Smooth muscle cell (in vitro differentiated cells): Measurements from ENCODE around the gene FHIT. TPM values are rescaled to one million over a fixed set of nuclear protein-coding genes. Genes with fewer than 3 reads are reported as not detected.
A peak's percentile ranks its signal among the peaks of the same experiment; 100 is the strongest.

ENCODE experiments used
- DNase-seq: peaks from one replicate; lab custom pipeline; 2025; ENCODE audit not compliant: unreplicated experiment; lab: John Stamatoyannopoulos, UW
- H2AFZ ChIP-seq: fragments of 200-600 bp; sonication (generic); 2 replicates; pipeline ENCODE4 v1.6.0; 2016; ENCODE audit warnings: antibody characterized with exemption, low read depth, mild to moderate bottlenecking
- H3F3A ChIP-seq: fragments of 200-600 bp; sonication (generic); 2 replicates; pipeline ENCODE4 v1.6.0; 2017; ENCODE audit warnings: antibody characterized with exemption, low read depth
- H3K27ac ChIP-seq: fragments of 200-600 bp; sonication (generic); 2 replicates; pipeline ENCODE4 v1.5.1; 2016; ENCODE audit warnings: low read depth, mild to moderate bottlenecking
- H3K27me3 ChIP-seq: fragments of 200-600 bp; sonication (generic); 2 replicates; pipeline ENCODE4 v1.6.1; 2016; ENCODE audit warnings: low read depth, mild to moderate bottlenecking
- H3K36me3 ChIP-seq: fragments of 200-600 bp; sonication (generic); 2 replicates; pipeline ENCODE4 v1.5.1; 2016; ENCODE audit warnings: low read depth
- H3K4me1 ChIP-seq: fragments of 200-600 bp; sonication (generic); 2 replicates; pipeline ENCODE4 v1.5.1; 2016; ENCODE audit warnings: low read depth
- H3K4me2 ChIP-seq: fragments of 200-600 bp; sonication (generic); 2 replicates; pipeline ENCODE4 v1.6.0; 2016; ENCODE audit warnings: mild to moderate bottlenecking
- H3K4me3 ChIP-seq: fragments of 200-600 bp; sonication (generic); 2 replicates; pipeline ENCODE4 v1.5.1; 2016; ENCODE audit warnings: mild to moderate bottlenecking
- H3K79me2 ChIP-seq: fragments of 200-600 bp; sonication (generic); 2 replicates; pipeline ENCODE4 v1.6.0; 2016; ENCODE audit warnings: low read depth, mild to moderate bottlenecking
- H3K9ac ChIP-seq: fragments of 200-600 bp; sonication (generic); 2 replicates; pipeline ENCODE4 v1.6.0; 2016; ENCODE audit warnings: low read depth
- H3K9me3 ChIP-seq: fragments of 200-600 bp; sonication (generic); replicated peaks from 2 replicates; pipeline ENCODE4 v1.5.1; 2016; ENCODE audit warnings: low read depth
- H4K20me1 ChIP-seq: fragments of 200-600 bp; sonication (generic); 2 replicates; pipeline ENCODE4 v1.6.0; 2016; ENCODE audit warnings: low read depth
- CTCF ChIP-seq: fragments of 200-600 bp; sonication (generic); IDR thresholded peaks from 2 replicates; pipeline ENCODE4 v1.5.1; 2017; ENCODE audit warnings: borderline replicate concordance, mild to moderate bottlenecking, antibody characterized with exemption; ENCODE audit not compliant: insufficient read depth, poor library complexity, severe bottlenecking
- WGBS: methylation state at CpG from one replicate; pipeline ENCODE4 v1.1.7; 2016; ENCODE audit warnings: low lambda C conversion rate; 5-methylcytosine and 5-hydroxymethylcytosine counted together
- polyA plus RNA-seq: library from polyadenylated mRNA; unstranded; fragments of >200 nt; fragmentation: Nextera tagmentation; extraction: Ambion mirVana; gene quantifications from 2 replicates; pipeline ENCODE4 v1.2.1, GENCODE V29; 2016
- total RNA-seq: library from RNA; depleted of rRNA; stranded (reverse); fragments of >200 nt; gene quantifications from 2 replicates; pipeline ENCODE4 v1.2.3, GENCODE V29; 2014

Gene FHIT
- total and polyA plus RNA-seq, 2 experiments from 2014 or later, result 5.9 to 6.7 TPM

GRCh38 chr3:59766200-59766872 is 1484.9 kb downstream of the FHIT start:
- WGBS, result 27% methylated on average over 6 of the region's 6 CpGs
- peaks cover 8% of the 10 kb centered on the region for H3K4me1 ChIP-seq
- peak overlapping the region; percentile 38 for H3K4me2 ChIP-seq
- H3K4me3 ChIP-seq, result no peak overlapping the region
- peaks cover 17% of the 10 kb centered on the region for H3F3A ChIP-seq
- peak overlapping the region; percentile 30 for H3K9ac ChIP-seq
- DNase-seq, result no peak
- H3K9me3 ChIP-seq, result no peaks in the 10 kb centered on the region
- H2AFZ ChIP-seq, result no peak overlapping the region
- no peaks in the 10 kb centered on the region for H3K36me3 ChIP-seq
- H3K79me2 ChIP-seq, result no peaks in the 10 kb centered on the region
- no peaks in the 10 kb centered on the region for H3K27me3 ChIP-seq
- TF ChIP-seq CTCF, result no peak
- H4K20me1 ChIP-seq, result no peaks in the 10 kb centered on the region
- H3K27ac ChIP-seq, result peak overlapping the region; percentile 85

DNA sequence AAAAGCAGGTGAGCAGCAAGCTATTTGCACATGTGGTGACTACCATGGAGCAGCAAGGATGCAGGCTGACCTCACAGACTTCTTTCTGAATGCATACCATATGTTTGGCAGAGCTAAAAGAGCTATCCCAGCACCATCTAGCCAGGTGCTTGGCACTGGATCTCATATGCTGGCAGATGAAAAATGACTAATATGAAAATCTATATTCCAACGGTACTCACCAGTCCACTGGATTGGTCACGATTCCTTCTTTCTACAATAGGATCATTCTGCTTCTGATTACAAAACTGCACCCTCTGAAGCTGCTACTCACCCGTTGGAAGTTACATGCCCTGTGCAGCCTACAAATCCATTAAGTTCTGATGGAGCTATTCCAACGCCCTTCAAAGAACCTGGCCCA is 1487.1 kb downstream of the FHIT start:
- no peaks in the 10 kb centered on the region for H3K36me3 ChIP-seq
- H3K4me2 ChIP-seq, result no peak overlapping the region
- TF ChIP-seq CTCF, result no peak
- H3K9me3 ChIP-seq, result no peaks in the 10 kb centered on the region
- peaks cover 12% of the 10 kb centered on the region for H3F3A ChIP-seq
- no peak overlapping the region for H3K9ac ChIP-seq
- H3K4me3 ChIP-seq, result no peak overlapping the region
- no peaks in the 10 kb centered on the region for H4K20me1 ChIP-seq
- no peak overlapping the region for H2AFZ ChIP-seq
- peaks cover 8% of the 10 kb centered on the region for H3K4me1 ChIP-seq
- no peaks in the 10 kb centered on the region for H3K27me3 ChIP-seq
- H3K27ac ChIP-seq, result no peak overlapping the region
- no peaks in the 10 kb centered on the region for H3K79me2 ChIP-seq
- no peak for DNase-seq
- 97% methylated on average over 4 of the region's 4 CpGs for WGBS

DNA sequence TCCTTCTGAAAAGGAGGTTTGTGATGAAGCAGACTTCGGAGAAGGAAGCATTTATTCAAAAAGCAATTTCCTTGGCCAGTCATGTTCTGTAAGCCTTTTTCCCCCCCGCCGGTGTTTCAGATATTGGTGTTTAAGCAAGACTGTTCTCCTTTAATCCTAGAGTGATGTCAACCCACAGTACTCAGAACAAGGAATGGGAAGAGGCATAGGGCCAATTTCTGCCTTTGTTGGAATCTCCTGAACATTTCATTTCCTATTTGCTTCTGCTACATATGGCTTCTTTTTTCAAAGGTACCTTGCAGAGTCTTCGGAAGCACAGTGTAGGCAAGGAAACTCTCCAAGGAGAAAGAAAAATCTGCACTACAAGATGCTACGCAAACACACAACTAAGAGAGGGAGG is 1488.3 kb downstream of the FHIT start:
- H3K79me2 ChIP-seq, result no peaks in the 10 kb centered on the region
- H3K9ac ChIP-seq, result no peak overlapping the region
- peak overlapping the region; percentile 38 for H2AFZ ChIP-seq
- no peaks in the 10 kb centered on the region for H3K9me3 ChIP-seq
- no peaks in the 10 kb centered on the region for H4K20me1 ChIP-seq
- H3F3A ChIP-seq, result peaks cover 12% of the 10 kb centered on the region
- peak overlapping the region; percentile 64 for H3K4me2 ChIP-seq
- no peaks in the 10 kb centered on the region for H3K27me3 ChIP-seq
- H3K27ac ChIP-seq, result peak overlapping the region; percentile 85
- no peak for TF ChIP-seq CTCF
- 71% methylated on average over 5 of the region's 5 CpGs for WGBS
- H3K4me1 ChIP-seq, result peaks cover 8% of the 10 kb centered on the region
- H3K36me3 ChIP-seq, result no peaks in the 10 kb centered on the region
- no peak overlapping the region for H3K4me3 ChIP-seq
- no peak for DNase-seq
